ENCODE results near the gene PDE6A.

GRCh38 chr5:149855366-149855765 lies 89.2 kb downstream of the PDE6A start:
- TF ChIP-seq, protein P1, sequence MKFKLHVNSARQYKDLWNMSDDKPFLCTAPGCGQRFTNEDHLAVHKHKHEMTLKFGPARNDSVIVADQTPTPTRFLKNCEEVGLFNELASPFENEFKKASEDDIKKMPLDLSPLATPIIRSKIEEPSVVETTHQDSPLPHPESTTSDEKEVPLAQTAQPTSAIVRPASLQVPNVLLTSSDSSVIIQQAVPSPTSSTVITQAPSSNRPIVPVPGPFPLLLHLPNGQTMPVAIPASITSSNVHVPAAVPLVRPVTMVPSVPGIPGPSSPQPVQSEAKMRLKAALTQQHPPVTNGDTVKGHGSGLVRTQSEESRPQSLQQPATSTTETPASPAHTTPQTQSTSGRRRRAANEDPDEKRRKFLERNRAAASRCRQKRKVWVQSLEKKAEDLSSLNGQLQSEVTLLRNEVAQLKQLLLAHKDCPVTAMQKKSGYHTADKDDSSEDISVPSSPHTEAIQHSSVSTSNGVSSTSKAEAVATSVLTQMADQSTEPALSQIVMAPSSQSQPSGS (CRISPR knock-in tag; IDR thresholded peaks at IDR 0.05; ENCODE audit: borderline replicate concordance, low read depth): no peak
- TF ChIP-seq USF2 (CRISPR knock-in tag; IDR thresholded peaks at IDR 0.05): no peak
- TF ChIP-seq CTCF (IDR thresholded peaks at IDR 0.05): no peak
- TF ChIP-seq, protein P2, sequence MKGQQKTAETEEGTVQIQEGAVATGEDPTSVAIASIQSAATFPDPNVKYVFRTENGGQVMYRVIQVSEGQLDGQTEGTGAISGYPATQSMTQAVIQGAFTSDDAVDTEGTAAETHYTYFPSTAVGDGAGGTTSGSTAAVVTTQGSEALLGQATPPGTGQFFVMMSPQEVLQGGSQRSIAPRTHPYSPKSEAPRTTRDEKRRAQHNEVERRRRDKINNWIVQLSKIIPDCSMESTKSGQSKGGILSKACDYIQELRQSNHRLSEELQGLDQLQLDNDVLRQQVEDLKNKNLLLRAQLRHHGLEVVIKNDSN (CRISPR knock-in tag; IDR thresholded peaks at IDR 0.05): no peak
- TF ChIP-seq TEAD4 (CRISPR knock-in tag; IDR thresholded peaks at IDR 0.05): no peak

Measured in WTC11 (cell line).